Measurements from ENCODE around the gene KLK14.
A peak's percentile ranks its signal among the peaks of the same experiment; 100 is the strongest.

The KLK14 gene, protein sequence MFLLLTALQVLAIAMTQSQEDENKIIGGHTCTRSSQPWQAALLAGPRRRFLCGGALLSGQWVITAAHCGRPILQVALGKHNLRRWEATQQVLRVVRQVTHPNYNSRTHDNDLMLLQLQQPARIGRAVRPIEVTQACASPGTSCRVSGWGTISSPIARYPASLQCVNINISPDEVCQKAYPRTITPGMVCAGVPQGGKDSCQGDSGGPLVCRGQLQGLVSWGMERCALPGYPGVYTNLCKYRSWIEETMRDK

DNA sequence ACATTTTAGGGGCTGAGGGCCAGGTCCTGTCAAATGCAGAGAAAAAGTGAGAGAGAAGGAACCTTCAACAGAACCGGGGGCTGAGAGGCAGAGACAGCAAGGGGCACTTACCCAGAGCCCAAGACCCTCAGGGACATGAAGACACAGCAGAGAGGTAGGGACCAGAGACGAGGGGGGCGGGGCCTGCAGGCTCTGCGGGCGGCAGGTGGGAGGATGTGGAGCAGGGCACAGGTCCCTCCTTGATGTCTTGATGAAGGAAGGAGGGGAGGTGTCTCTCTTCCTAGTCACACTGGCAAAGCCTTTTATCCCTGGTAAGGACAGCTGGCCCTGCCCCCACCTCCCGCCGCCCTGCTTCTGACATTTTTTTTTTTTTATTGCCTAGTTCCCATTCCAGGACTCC is at the start of gene KLK14:
TSS of gene KLK14 (minus strand) at position 277 of the 400 bp plus-strand sequence. CDS start at position 4, 273 bp downstream.
- H3K4me3 Mint-ChIP-seq, result no peak within 1 kb of the TSS
- intact Hi-C loops (cut with micrococcal nuclease), result no loop called here
- no peaks in the 10 kb centered on the region for H3K4me1 Mint-ChIP-seq (ENCODE audit: low read depth)
- no peaks in the 10 kb centered on the region for H3K36me3 Mint-ChIP-seq (ENCODE audit: low read depth)
- peaks cover 26% of the 10 kb centered on the region for H3K27me3 Mint-ChIP-seq
- H3K27ac Mint-ChIP-seq, result no peak within 1 kb of the TSS
- H3K9me3 Mint-ChIP-seq, result no peaks in the 10 kb centered on the region

DNA sequence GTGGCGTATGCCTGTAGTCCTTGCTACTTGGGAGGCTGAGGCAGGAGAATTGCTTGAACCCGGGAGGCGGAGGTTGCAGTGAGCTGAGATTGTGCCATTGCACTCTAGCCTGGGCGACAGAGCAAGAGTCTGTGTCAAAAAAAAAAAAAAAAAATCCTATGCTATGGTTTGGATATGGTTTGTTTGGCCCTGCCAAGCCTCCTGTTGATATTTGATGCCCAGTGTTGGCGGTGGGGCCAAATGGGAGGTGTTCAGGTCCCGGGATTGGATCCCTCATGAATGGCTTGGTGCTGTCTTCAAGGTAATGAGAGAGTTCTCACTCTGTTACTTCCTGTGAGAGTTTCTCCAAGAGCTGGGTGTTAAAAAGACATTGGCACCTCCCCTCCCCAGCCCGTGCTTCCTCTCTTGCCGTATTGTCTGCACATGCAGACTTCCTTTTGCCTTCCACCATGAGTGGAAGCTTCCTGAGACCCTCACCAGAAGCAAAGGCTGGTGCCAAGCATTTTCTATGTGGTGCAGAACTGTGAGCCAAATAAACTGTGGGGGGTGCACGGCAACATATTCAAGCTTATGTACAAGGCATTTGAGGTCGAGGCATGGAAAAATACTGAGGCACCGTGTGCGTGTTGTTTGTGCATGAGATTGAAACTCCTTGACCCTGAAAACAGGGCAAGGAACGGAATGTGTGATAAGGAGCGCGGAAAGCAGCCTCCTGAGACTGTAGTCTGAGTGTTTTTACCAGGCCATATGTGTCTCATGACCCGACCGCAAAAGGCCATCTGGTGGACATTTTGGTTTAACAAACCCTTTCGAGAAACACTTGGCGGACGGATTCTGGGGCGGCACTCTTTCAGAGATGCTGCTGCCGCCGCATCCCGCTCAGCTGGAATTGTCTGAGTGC is 49.3 kb upstream of the KLK14 start:
- Mint-ChIP-seq H3K27me3 (no peaks in the 10 kb centered on the region), H3K36me3 (ENCODE audit: low read depth) (peaks cover 57% of the 10 kb centered on the region), H3K9me3 (no peaks in the 10 kb centered on the region), H3K27ac (peak overlapping the region; percentile 79), H3K4me1 (ENCODE audit: low read depth) (peaks cover 85% of the 10 kb centered on the region), H3K4me3 (peak overlapping the region; percentile 34)
- intact Hi-C loops (cut with micrococcal nuclease), result no loop called here

DNA sequence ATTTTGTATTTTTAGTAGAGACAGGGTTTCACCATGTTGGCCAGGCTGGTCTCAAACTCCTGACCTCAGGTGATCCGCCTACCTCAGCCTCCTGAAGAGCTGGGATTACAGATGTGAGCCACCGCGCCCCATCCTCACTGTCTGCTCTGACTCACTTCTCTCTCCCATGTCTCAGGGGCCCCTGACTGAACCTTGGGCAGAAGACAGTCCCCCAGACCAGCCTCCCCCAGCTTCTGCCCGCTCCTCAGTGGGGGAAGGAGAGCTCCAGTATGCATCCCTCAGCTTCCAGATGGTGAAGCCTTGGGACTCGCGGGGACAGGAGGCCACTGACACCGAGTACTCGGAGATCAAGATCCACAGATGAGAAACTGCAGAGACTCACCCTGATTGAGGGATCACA is 47.0 kb upstream of the KLK14 start:
- H3K4me1 Mint-ChIP-seq (ENCODE audit: low read depth), result peaks cover 85% of the 10 kb centered on the region
- H3K4me3 Mint-ChIP-seq, result peak overlapping the region; percentile 50
- H3K36me3 Mint-ChIP-seq (ENCODE audit: low read depth), result peaks cover 69% of the 10 kb centered on the region
- intact Hi-C loops (cut with micrococcal nuclease), result no loop called here
- no peaks in the 10 kb centered on the region for H3K9me3 Mint-ChIP-seq
- peak overlapping the region; percentile 97 for H3K27ac Mint-ChIP-seq
- no peaks in the 10 kb centered on the region for H3K27me3 Mint-ChIP-seq

DNA sequence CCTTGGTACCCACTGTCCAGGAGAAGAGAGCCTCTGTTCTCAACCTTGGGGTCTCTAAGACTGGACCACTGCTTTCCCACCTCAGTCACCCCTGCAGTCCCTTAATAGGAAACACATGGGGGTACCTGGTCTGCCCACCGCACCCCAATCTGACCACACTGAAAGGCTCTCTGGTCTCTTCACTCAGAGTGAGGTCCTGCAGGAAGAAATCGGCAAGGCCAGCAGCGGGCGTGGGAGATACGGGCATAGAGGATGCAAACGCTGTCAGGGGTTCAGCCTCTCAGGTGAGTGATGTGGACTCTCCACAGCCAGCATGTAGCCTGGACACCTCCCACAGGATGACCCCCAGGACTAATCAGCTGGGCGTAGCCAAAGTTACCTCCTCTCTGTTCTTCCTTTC is 45.5 kb upstream of the KLK14 start:
- Mint-ChIP-seq H3K4me1 (ENCODE audit: low read depth) (peaks cover 90% of the 10 kb centered on the region), H3K27ac (peak overlapping the region; percentile 97), H3K9me3 (no peaks in the 10 kb centered on the region), H3K27me3 (no peaks in the 10 kb centered on the region), H3K36me3 (ENCODE audit: low read depth) (peaks cover 67% of the 10 kb centered on the region), H3K4me3 (peak overlapping the region; percentile 88)
- intact Hi-C loops (cut with micrococcal nuclease), result no loop called here

DNA sequence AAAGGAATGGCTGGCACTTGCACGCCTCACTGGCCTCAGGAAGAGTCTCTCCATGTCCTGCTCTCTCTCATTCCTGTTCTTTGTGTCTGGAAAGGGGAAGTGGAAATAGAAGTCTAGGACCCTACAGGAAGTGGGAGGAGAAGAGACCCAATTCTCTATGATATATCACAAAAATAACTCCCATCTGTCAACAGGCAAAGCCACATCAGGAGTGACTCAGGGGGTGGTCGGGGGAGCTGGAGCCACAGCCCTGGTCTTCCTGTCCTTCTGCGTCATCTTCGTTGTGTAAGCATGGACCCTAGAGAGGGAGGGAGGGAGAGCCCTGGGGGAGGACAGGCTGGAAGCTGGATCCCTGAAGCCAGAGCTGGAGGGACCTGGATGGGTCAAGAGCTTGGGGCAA is 45.1 kb upstream of the KLK14 start:
- intact Hi-C loops (cut with micrococcal nuclease), result no loop called here
- peaks cover 67% of the 10 kb centered on the region for H3K36me3 Mint-ChIP-seq (ENCODE audit: low read depth)
- no peaks in the 10 kb centered on the region for H3K27me3 Mint-ChIP-seq
- H3K9me3 Mint-ChIP-seq, result no peaks in the 10 kb centered on the region
- peak overlapping the region; percentile 97 for H3K27ac Mint-ChIP-seq
- H3K4me1 Mint-ChIP-seq (ENCODE audit: low read depth), result peaks cover 95% of the 10 kb centered on the region
- peak overlapping the region; percentile 88 for H3K4me3 Mint-ChIP-seq

DNA sequence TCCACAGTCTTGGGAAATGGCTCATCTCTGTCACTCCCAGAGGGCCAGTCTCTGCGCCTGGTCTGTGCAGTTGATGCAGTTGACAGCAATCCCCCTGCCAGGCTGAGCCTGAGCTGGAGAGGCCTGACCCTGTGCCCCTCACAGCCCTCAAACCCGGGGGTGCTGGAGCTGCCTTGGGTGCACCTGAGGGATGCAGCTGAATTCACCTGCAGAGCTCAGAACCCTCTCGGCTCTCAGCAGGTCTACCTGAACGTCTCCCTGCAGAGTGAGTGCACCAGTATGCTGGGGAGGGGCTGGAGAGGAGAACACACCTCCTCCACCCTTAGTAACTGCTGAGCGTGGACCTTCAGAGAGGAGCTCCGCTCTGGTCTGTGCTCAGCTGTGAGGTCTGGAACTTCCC is 44.3 kb upstream of the KLK14 start:
- no peaks in the 10 kb centered on the region for H3K9me3 Mint-ChIP-seq
- peaks cover 67% of the 10 kb centered on the region for H3K36me3 Mint-ChIP-seq (ENCODE audit: low read depth)
- H3K27ac Mint-ChIP-seq, result peak overlapping the region; percentile 97
- peak overlapping the region; percentile 88 for H3K4me3 Mint-ChIP-seq
- H3K27me3 Mint-ChIP-seq, result no peaks in the 10 kb centered on the region
- H3K4me1 Mint-ChIP-seq (ENCODE audit: low read depth), result peaks cover 95% of the 10 kb centered on the region
- intact Hi-C loops (cut with micrococcal nuclease), result no loop called here

DNA sequence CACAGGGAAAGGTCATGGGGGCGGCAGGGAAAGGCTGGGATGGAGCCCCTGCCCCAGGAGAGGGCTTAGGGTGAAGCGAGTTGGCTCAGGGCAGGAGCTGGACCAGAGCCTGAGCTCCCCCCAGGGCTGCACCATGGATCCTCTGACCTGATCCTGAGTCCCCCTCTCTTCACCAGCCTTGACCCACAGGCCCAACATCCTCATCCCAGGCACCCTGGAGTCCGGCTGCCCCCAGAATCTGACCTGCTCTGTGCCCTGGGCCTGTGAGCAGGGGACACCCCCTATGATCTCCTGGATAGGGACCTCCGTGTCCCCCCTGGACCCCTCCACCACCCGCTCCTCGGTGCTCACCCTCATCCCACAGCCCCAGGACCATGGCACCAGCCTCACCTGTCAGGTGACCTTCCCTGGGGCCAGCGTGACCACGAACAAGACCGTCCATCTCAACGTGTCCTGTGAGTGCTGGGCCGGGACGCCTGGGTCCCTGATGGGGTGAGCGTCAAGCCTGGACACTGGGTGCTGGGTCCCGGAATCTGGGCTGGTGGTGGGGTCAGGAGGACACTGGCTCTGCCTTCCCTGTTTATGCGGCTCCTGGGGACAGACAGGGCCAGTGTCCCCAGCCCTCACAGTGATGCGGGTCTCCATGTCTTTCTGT is 42.9 kb upstream of the KLK14 start:
- intact Hi-C loops (cut with micrococcal nuclease), result loop anchor here (2.0 kb wide), 1 partner anchor 17 kb away; the partner anchor contains the start of gene CTU1
- H3K4me3 Mint-ChIP-seq, result peak overlapping the region; percentile 88
- no peaks in the 10 kb centered on the region for H3K27me3 Mint-ChIP-seq
- H3K27ac Mint-ChIP-seq, result peak overlapping the region; percentile 97
- H3K36me3 Mint-ChIP-seq (ENCODE audit: low read depth), result peaks cover 59% of the 10 kb centered on the region
- no peaks in the 10 kb centered on the region for H3K9me3 Mint-ChIP-seq
- peaks cover 97% of the 10 kb centered on the region for H3K4me1 Mint-ChIP-seq (ENCODE audit: low read depth)

DNA sequence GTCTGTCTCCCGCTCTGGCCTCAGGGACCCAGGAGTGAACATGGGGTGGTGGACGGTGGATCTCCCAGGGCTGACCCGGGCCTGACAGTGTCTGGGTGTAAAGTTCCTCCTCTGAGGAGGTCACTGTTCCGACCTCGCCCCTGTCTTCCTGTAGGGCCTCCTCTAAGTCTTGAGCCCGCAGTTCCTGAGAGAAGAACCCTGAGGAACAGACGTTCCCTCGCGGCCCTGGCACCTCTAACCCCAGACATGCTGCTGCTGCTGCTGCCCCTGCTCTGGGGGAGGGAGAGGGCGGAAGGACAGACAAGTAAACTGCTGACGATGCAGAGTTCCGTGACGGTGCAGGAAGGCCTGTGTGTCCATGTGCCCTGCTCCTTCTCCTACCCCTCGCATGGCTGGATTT is 42.0 kb upstream of the KLK14 start, which contains the start of gene SIGLEC9:
TSS of gene SIGLEC9 (plus strand) at position 178 of the 400 bp plus-strand sequence. CDS start at position 247, 69 bp downstream.
- peaks cover 51% of the 10 kb centered on the region for H3K36me3 Mint-ChIP-seq (ENCODE audit: low read depth)
- no peaks in the 10 kb centered on the region for H3K27me3 Mint-ChIP-seq
- H3K27ac Mint-ChIP-seq, result peak within 1 kb of the TSS; percentile 97
- no peaks in the 10 kb centered on the region for H3K9me3 Mint-ChIP-seq
- intact Hi-C loops (cut with micrococcal nuclease), result loop anchor here (2.0 kb wide), 1 partner anchor 16 kb away; the partner anchor contains the start of gene CTU1
- H3K4me3 Mint-ChIP-seq, result peak within 1 kb of the TSS; percentile 88
- H3K4me1 Mint-ChIP-seq (ENCODE audit: low read depth), result peaks cover 97% of the 10 kb centered on the region

DNA sequence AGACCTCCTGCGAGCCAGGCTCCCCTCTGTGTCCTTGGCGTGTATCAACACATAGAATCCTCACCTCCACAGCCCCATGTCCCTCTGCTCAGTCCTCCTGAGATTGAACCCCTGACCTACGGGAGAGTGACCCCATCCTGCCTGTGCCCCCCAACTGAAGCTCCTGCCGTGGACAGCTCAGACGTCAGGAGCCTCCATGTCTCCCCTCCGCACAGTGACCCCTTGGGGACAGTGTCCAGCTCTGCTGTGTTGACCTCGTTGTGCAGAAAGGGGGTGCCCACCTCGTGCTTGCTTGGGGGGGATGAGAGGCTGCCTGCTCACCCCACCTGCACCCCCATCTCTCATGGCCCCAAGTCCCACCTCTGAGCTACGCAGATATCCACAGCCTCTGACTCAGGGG is 41.5 kb upstream of the KLK14 start:
- H3K4me1 Mint-ChIP-seq (ENCODE audit: low read depth), result peaks cover 99% of the 10 kb centered on the region
- H3K27me3 Mint-ChIP-seq, result no peaks in the 10 kb centered on the region
- peaks cover 46% of the 10 kb centered on the region for H3K36me3 Mint-ChIP-seq (ENCODE audit: low read depth)
- intact Hi-C loops (cut with micrococcal nuclease), result loop anchor here (2.0 kb wide), 1 partner anchor 15 kb away; the partner anchor contains the start of gene CTU1
- H3K27ac Mint-ChIP-seq, result peak overlapping the region; percentile 97
- no peaks in the 10 kb centered on the region for H3K9me3 Mint-ChIP-seq
- H3K4me3 Mint-ChIP-seq, result peak overlapping the region; percentile 88

DNA sequence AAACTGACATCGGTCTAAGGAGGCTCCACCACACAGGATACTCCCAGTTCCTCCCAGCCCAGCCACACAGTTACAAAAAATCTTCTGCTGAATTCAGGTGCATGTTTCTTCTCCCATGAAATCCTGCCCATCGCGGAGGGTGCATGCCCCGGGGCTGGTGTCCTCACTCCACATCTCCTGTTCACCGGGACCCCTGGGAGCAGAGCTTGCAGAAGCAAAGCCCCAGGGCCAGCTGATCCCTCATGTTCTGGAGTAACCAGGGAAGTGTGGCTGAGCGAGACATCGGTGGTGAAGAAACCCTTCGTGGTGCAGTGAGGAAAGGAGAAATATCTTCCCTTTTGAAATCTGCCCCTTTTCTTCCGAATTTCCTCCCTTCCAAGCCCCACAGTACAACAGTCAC is 41.1 kb upstream of the KLK14 start:
- Mint-ChIP-seq H3K27ac (peak overlapping the region; percentile 97), H3K9me3 (no peaks in the 10 kb centered on the region), H3K4me3 (peak overlapping the region; percentile 88), H3K4me1 (ENCODE audit: low read depth) (peaks cover 99% of the 10 kb centered on the region), H3K36me3 (ENCODE audit: low read depth) (peaks cover 42% of the 10 kb centered on the region), H3K27me3 (no peaks in the 10 kb centered on the region)
- intact Hi-C loops (cut with micrococcal nuclease), result loop anchor here (2.0 kb wide), 2 partner anchors 13 to 15 kb away; partner anchors contain the start of gene CTU1

DNA sequence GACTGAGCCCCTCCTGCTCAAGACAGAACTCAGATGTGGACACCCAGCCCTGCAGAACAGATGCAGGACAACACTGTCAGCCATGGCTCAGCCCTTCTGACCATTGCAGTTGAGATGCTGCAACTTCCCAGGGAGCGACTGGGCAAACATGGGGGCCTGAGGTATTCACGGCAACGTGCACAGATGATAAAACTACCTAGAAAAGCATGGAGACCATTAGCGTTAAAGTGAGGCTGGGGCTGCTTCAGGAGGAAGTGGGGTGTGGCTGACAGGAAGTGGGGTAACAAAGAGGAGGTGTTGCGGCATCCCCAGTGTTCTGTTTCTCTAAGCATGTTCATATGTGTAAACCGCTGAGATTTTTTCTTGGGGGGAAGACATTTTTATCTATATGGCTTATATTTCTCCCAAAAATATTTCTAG is 40.7 kb upstream of the KLK14 start:
- intact Hi-C loops (cut with micrococcal nuclease), result loop anchor here (2.0 kb wide), 1 partner anchor 13 kb away; no protein-coding TSS in a partner anchor
- Mint-ChIP-seq H3K27me3 (no peaks in the 10 kb centered on the region), H3K27ac (peak overlapping the region; percentile 97), H3K9me3 (no peaks in the 10 kb centered on the region), H3K4me1 (ENCODE audit: low read depth) (peaks cover 99% of the 10 kb centered on the region), H3K4me3 (peak overlapping the region; percentile 88), H3K36me3 (ENCODE audit: low read depth) (peaks cover 38% of the 10 kb centered on the region)

DNA sequence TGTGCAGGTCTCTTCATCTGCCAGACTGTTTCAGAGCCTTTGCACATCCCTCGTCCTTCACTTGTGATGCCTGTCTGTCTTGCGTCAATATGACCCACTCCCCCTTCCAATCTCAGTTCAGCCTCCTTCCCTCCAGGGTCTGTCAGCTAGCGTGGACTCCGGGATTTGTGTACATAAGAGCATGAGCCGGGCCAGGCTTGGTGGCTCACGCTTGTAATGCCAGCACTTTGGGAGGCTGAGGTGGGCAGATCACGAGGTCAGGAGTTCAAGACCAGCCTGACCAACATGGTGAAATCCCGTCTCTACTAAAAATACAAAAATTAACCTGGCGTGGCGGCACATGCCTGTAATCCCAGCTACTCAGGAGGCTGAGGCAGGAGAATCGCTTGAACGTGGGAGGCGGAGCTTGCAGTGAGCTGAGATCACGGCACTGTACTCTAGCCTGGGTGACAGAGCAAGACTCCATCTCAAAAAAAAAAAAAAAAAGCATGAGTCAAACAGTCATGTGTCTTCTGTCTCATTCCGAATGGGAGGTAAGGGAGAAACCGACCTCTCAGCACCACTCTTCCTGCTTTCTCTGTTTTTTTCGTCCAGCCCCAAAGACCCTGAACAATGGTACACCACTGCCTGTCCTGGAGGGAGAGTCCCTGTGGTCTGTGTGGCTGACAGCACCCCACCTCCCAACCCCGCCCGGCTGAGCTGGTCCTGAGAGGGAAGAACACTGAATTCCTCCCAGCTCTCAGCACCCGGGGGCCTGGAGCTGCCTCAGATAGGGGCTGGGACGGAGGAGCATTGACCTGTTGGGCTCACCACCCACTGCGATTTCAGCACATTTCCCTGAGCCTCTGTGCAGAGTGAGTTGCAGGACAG is 39.7 kb upstream of the KLK14 start:
- Mint-ChIP-seq H3K4me1 (ENCODE audit: low read depth) (peaks cover 94% of the 10 kb centered on the region), H3K9me3 (no peaks in the 10 kb centered on the region), H3K27me3 (no peaks in the 10 kb centered on the region), H3K27ac (peak overlapping the region; percentile 97), H3K4me3 (peak overlapping the region; percentile 88), H3K36me3 (ENCODE audit: low read depth) (peaks cover 27% of the 10 kb centered on the region)
- intact Hi-C loops (cut with micrococcal nuclease), result loop anchor here (2.0 kb wide), 1 partner anchor 14 kb away; no protein-coding TSS in a partner anchor

DNA sequence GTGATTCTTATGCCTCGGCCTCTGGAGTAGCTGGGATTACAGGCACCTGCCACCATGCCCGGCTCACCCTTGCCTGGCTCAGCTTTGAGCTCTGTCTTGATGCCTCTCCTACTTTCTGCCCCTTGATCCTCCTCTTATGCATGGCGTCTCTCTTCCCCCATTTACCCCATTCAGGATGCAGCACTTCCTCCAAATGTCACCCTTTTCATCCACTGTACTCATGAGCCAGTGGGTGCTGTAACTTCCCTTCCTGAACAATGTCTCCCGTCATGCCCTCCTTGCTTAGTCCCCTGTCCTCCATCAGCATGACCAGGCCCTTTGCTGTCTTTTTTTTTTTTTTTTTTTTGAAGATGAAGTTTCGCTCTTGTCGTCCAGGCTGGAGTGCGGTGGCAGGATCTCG is 38.6 kb upstream of the KLK14 start:
- H3K4me1 Mint-ChIP-seq (ENCODE audit: low read depth), result peaks cover 83% of the 10 kb centered on the region
- no peaks in the 10 kb centered on the region for H3K27me3 Mint-ChIP-seq
- H3K36me3 Mint-ChIP-seq (ENCODE audit: low read depth), result peaks cover 16% of the 10 kb centered on the region
- no peak overlapping the region for H3K4me3 Mint-ChIP-seq
- H3K27ac Mint-ChIP-seq, result peak overlapping the region; percentile 97
- H3K9me3 Mint-ChIP-seq, result no peaks in the 10 kb centered on the region
- intact Hi-C loops (cut with micrococcal nuclease), result no loop called here
